Dedifferentiated amniotic fluid mesenchymal stem cell (primary cell): Measurements from ENCODE around the gene CLVS2.

Experiments
- DNase-seq: peaks from one replicate; pipeline ENCODE4 v3.0.0-alpha.2; 2016; ENCODE audit errors: extremely low spot score

Gene CLVS2

GRCh38 chr6:122995921-122996793 is at the start of gene CLVS2:
TSS of gene CLVS2 (plus strand) at chr6:122996235. CDS start at chr6:122997778, 1,543 bp downstream.
- DNase-seq = no peak

DNA sequence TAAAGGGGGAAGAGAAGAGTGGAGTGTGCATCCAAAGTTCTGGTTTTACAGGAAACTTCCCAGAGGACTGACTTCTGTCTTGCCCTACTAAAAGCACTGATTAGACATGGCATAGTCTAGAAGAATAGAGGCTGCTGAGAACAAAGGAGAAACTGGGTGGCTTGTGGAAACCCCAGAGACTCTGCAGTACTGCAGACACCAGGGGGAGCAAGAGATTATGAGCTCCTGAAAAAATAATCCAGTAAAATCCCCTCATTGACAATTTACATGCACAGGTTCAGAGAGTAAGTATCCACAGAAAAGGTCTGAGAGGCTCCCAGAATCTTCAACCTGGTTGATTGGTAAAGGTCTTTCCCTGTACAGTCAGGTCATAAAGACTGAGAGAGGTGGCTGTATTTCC is 48.7 kb upstream of the CLVS2 start:
- DNase-seq = no peak

- DNase-seq = no peak
Observed at GRCh38 chr6:122953766-122954165, 42.3 kb upstream of the CLVS2 start.

- DNase-seq = no peak
Observed at GRCh38 chr6:122956376-122956775, 39.7 kb upstream of the CLVS2 start.

DNA sequence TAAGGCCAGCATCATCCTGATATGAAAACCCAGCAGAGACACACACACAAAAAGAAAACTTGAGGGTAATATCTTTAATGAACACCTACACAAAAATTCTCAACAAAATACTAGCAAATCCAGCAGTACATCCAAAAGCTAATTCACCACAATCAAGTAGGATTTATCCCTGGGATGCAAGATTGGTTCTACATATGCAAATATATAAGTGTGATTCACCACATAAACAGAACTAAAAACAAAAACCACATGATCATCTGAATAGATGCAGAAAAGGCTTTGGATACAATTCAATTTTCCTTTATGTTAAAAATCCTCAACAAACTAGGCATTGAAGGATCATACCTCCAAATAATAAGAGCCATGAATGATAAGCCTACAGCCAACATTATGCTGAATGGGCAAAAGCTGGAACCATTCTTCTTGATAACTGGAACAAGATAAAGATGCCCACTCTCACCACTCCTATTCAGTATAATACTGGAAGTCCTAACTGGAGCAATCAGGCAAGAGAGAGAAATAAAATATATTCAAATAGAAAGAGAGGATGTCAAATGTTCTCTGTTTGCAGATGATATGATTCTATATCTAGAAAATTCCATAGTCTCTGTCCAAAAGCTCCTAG is 33.9 kb upstream of the CLVS2 start:
- DNase-seq = no peak

DNA sequence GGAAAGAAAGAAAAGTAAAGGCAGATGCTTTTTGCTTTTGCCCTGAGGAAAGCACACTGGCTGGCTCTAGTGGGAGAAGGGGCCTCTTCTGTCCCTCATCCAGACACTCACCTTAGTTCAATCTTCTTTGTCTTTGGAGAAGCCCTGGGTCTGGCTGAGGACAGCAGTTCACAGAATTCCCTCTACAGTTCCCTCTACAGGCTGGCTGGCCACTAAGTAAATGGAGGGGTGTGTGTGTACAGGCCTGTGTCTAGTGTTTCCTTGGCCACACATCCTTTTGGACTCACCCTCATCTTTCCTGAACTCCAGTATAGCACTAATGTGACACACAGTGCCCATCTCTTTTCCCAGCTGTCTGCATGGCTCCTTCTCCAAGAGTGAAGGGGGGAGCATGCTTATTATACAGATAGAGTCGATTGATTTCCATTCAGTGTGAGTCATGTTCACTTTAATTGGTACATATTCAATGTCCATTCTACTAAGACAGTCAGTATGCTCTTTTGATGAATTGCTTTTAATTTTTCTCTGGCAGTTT is 26.0 kb upstream of the CLVS2 start:
- no peak for DNase-seq

- no peak for DNase-seq
Observed at GRCh38 chr6:122977180-122977579, 18.9 kb upstream of the CLVS2 start.

DNA sequence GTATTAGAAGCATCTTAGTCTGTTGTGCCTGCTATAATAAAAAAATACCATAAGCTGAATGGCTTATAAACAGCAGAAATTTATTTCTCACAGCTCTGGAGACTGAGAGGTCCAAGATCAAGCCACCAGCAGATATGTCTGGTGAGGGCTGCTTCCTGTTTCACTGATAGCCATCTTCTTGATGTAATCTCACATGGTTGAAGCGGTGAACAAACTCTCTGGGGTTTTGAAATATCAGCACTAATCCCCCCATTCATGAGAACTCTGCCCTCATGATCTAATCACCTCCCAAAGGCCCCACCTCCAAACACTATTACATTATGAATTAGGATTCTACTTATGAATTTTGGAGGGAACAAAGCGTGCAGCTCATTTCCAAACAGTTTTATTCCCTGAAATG is 11.6 kb upstream of the CLVS2 start:
- no peak for DNase-seq

- DNase-seq = no peak
Observed at GRCh38 chr6:122994256-122994655, 1.8 kb upstream of the CLVS2 start.

DNA sequence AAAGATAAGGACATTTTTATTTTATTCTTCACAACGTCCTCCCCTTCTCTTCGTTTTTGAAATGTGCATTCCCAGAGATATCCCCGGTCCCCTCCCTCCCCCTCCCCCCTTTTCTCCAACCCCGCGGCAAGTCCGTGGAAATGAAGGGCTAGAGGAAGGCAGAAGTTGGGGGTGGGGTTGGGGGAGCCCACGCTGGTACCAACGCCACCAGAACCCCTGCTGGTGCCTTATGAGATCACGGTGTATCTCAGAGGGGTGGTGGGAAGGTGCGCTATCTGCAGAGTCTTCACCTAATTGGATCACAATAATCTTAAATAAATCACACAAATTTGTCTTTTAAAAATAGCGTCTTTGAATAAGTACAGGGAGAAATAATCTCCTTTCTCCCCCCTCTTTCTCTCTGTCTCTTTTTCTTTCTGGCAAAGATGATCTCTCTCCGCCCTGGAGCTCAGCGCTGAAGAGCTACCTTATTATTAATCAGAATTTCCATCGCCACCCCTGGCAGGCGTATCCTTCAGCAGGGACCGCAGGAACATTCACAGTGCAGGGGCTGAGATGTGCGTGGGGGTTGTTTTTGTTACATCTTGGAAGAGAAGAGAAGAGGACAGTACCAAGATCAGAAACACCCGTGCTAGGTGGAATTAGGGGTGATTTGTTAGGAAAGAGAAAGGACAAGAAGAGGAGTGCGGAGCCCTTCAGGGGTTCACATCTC is 915 bp downstream of the CLVS2 start:
- no peak for DNase-seq

- DNase-seq = no peak
Observed at GRCh38 chr6:122997541-122998150, 1.6 kb downstream of the CLVS2 start.

DNA sequence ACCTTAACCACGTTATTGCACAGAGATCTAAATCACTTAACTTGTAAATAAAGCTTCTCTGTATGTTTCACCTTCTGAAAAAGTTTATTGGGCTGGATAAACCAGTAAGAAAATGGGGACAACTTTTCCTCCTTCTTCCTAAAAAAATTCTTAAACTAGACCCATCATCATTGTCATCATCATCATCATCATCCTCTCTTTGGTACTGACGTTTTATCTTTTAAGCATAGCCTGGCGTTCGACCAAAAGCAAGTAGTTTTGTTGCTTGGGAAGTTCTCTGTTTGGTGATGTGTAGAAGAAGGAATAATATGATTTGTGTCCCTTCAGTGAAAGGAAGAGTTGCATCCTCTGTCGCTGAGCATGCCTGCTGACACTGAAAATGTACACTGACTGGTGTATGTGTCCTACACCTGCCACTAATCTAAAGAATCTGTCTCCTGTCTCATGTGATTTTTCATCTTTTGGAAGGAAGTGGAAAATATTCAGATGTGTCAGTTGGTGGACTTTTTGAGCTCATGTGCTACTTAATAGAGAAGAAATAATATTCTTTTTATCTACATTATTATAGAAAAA is 2.5 kb downstream of the CLVS2 start:
- no peak for DNase-seq

DNA sequence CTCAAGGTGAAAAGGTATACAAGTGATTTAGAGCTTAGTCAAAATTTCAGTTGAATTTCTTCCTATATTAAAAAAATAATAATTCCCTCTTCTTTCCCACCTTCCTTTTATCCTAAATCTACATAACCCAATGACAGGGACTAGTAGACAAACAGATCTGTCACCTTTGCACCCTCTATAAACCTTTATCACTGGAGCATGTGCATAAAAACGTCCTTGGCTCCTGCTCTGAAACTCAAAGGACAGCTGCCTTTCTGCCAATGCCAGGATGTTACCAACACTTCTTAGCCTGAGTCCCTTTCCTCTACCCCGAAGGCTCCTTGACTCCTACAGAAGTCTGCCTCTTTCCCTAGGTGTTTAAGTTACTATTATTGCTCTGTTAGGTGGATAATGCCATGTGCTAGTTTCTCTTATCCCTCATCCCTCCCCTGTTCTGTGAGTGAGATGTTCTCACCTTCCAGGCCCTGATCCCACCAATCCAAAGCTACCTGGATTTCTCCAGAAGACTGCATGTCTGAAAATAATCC is 4.3 kb downstream of the CLVS2 start:
- no peak for DNase-seq

GRCh38 chr6:123001540-123001939 is 5.5 kb downstream of the CLVS2 start:
- no peak for DNase-seq

GRCh38 chr6:123007885-123008284 is 11.8 kb downstream of the CLVS2 start:
- no peak for DNase-seq

- DNase-seq = no peak
Observed at GRCh38 chr6:123009059-123009458, 13.0 kb downstream of the CLVS2 start.

GRCh38 chr6:123014835-123015234 is 18.8 kb downstream of the CLVS2 start:
- no peak for DNase-seq

DNA sequence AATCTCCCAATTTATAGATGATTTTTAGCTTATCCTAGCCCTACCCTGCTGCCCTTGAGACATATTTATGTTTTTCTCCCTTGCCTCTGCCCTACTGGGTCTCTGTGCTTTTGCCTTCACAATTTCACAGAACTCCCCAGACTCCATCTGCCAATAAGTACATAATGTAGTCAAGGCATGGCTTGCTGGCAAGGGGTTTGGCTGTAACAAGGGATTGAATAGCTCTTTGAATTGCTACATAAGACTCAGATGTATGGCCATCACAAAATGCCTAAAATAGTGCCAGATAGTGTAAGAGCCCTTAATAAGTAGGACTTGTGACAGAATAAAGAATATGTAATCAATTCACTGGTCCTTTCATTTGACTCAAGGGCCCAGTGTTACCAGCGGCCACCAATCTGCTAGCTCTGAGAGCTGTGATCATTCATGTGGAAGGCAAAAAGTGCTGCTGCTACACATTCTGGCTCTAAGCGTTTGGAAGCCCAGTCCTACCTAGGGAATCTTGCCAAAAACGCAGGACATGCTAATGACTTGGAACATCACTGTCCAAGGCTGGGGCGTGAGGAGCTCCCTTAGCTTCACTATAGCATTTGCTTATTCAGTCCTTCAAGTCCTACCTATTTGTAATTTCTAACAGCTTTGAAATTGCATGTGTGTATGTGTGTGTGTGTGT is 20.5 kb downstream of the CLVS2 start:
- DNase-seq = no peak

GRCh38 chr6:123017104-123017682 is 21.2 kb downstream of the CLVS2 start:
- DNase-seq = no peak

- no peak for DNase-seq
Observed at GRCh38 chr6:123022975-123023374, 26.9 kb downstream of the CLVS2 start.
